Measurements from ENCODE around the gene CYB561.

The CYB561 gene

GRCh38 chr17:63488851-63489250, 42.7 kb upstream of the CYB561 start:
- no peak overlapping the region for H3K4me3 ChIP-seq (ENCODE audit: low read depth, low read length)
- no peaks in the 10 kb centered on the region for H3K4me1 ChIP-seq (ENCODE audit: control insufficient read depth, insufficient read depth, low read length)
- no peak overlapping the region for H3K9ac ChIP-seq (ENCODE audit: low read length)
- no peak overlapping the region for H3K27ac ChIP-seq (ENCODE audit: low read depth, low read length)
- no peaks in the 10 kb centered on the region for H3K9me3 ChIP-seq (ENCODE audit: control insufficient read depth, insufficient read depth, low read depth, low read length)
- no peaks in the 10 kb centered on the region for H3K36me3 ChIP-seq (ENCODE audit: control insufficient read depth, insufficient read depth, low read length)
- no peaks in the 10 kb centered on the region; the same call in 1 of the 2 replicates for H3K27me3 ChIP-seq (ENCODE audit: control insufficient read depth, insufficient read depth, low read length)

- Histone ChIP-seq H3K4me1 (ENCODE audit: control insufficient read depth, insufficient read depth, low read length) (no peaks in the 10 kb centered on the region; the same call in 1 of the 2 replicates), H3K27me3 (ENCODE audit: control insufficient read depth, insufficient read depth, low read length) (no peaks in the 10 kb centered on the region; the same call in 1 of the 2 replicates)
Observed at GRCh38 chr17:63487014-63487339, 40.9 kb upstream of the CYB561 start.

DNA sequence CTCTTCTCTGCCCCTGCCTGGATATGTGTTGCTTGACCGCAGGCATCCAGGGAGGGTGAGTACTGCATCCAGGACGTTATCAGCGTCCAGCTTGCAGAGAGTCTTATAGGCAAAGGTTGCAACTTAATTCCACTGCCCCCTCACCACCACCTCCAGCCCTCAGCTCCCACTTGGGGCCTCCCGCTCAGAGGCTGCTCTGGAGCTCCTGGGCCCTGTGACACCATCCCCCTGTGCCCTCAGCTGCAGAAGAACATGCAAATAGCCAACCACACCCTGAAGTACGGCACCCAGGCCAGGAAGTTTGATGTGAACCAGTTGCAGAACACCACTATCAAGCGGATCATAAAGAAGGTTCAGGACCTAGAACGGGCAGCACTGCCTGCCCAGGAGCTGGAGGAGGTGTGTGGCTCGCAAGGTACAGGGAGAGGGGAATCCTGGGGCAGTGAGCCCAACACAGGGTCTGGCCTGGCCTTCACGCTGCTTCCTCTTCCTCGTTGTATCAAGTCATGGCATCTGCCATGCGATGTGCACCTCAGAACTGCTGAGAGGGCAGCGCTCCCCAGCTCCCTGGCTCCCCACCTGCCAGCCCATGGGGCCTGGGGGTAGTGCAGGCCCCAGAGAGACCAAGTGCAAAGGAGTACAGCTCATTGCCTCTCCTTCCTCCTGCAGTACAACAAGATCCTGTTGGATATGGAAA, 40.4 kb upstream of the CYB561 start:
- Histone ChIP-seq H3K27ac (ENCODE audit: low read depth, low read length) (no peak overlapping the region), H3K9me3 (ENCODE audit: control insufficient read depth, insufficient read depth, low read depth, low read length) (no peaks in the 10 kb centered on the region), H3K4me1 (ENCODE audit: control insufficient read depth, insufficient read depth, low read length) (no peaks in the 10 kb centered on the region; the same call in 1 of the 2 replicates), H3K36me3 (ENCODE audit: control insufficient read depth, insufficient read depth, low read length) (no peaks in the 10 kb centered on the region), H3K4me3 (ENCODE audit: low read depth, low read length) (no peak overlapping the region), H3K27me3 (ENCODE audit: control insufficient read depth, insufficient read depth, low read length) (no peaks in the 10 kb centered on the region; the same call in 1 of the 2 replicates), H3K9ac (ENCODE audit: low read length) (no peak overlapping the region)

More at GRCh38 chr17:63487014-63487339, 40.9 kb upstream of the CYB561 start:
- no peak overlapping the region for H3K9ac ChIP-seq (ENCODE audit: low read length)
- no peak overlapping the region for H3K27ac ChIP-seq (ENCODE audit: low read depth, low read length)
- H3K9me3 ChIP-seq (ENCODE audit: control insufficient read depth, insufficient read depth, low read depth, low read length): no peaks in the 10 kb centered on the region
- no peak overlapping the region for H3K4me3 ChIP-seq (ENCODE audit: low read depth, low read length)
- no peaks in the 10 kb centered on the region for H3K36me3 ChIP-seq (ENCODE audit: control insufficient read depth, insufficient read depth, low read length)

DNA sequence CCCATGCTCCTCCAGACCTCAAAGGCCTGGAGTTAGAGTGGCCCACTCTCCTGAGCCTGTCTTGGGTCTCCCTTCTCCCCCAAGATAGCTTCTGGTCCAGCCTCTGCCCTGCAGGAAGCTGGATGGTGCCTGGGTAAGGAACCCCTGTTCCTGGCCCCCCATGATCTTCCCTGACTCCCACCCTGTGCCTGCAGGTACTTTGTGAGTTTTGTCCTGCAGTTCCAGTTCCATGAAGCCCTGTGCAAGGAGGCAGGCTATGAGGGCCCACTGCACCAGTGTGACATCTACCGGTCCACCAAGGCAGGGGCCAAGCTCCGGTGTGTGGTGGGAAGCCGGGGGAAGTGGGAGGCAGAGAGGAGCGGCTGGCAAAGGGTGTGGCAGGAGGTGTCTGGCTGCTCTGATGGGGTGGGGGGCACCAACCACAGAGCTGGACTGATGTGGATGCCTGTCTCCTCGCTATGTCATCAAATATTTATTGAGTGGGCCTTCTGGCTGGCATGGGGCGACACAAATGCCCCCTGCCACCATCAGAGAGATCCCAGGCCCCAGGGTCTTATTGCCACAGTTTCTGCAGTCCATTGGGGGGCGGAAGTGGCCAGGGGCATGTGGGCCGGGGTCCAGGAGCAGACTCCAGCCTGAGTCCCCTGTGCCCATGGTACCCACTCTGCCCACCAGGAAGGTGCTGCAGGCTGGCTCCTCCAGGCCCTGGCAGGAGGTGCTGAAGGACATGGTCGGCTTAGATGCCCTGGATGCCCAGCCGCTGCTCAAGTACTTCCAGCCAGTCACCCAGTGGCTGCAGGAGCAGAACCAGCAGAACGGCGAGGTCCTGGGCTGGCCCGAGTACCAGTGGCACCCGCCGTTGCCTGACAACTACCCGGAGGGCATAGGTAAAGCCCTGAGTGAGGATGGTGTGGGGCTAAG, 37.8 kb upstream of the CYB561 start:
- Histone ChIP-seq H3K27me3 (ENCODE audit: control insufficient read depth, insufficient read depth, low read length) (no peaks in the 10 kb centered on the region), H3K4me1 (ENCODE audit: control insufficient read depth, insufficient read depth, low read length) (no peaks in the 10 kb centered on the region; the same call in 1 of the 2 replicates), H3K9ac (ENCODE audit: low read length) (no peak overlapping the region), H3K27ac (ENCODE audit: low read depth, low read length) (no peak overlapping the region), H3K4me3 (ENCODE audit: low read depth, low read length) (no peak overlapping the region), H3K9me3 (ENCODE audit: control insufficient read depth, insufficient read depth, low read depth, low read length) (no peaks in the 10 kb centered on the region), H3K36me3 (ENCODE audit: control insufficient read depth, insufficient read depth, low read length) (no peaks in the 10 kb centered on the region)

GRCh38 chr17:63483038-63483437, 36.9 kb upstream of the CYB561 start:
- H3K9me3 ChIP-seq (ENCODE audit: control insufficient read depth, insufficient read depth, low read depth, low read length): no peaks in the 10 kb centered on the region
- no peak overlapping the region for H3K27ac ChIP-seq (ENCODE audit: low read depth, low read length)
- H3K4me1 ChIP-seq (ENCODE audit: control insufficient read depth, insufficient read depth, low read length): peaks cover 5% of the 10 kb centered on the region
- no peaks in the 10 kb centered on the region for H3K36me3 ChIP-seq (ENCODE audit: control insufficient read depth, insufficient read depth, low read length)
- no peak overlapping the region for H3K4me3 ChIP-seq (ENCODE audit: low read depth, low read length)
- H3K9ac ChIP-seq (ENCODE audit: low read length): no peak overlapping the region
- H3K27me3 ChIP-seq (ENCODE audit: control insufficient read depth, insufficient read depth, low read length): peaks cover 8% of the 10 kb centered on the region

GRCh38 chr17:63482509-63482908, 36.4 kb upstream of the CYB561 start:
- H3K4me1 ChIP-seq (ENCODE audit: control insufficient read depth, insufficient read depth, low read length): peaks cover 10% of the 10 kb centered on the region
- no peak overlapping the region for H3K27ac ChIP-seq (ENCODE audit: low read depth, low read length)
- peaks cover 13% of the 10 kb centered on the region for H3K27me3 ChIP-seq (ENCODE audit: control insufficient read depth, insufficient read depth, low read length)

GRCh38 chr17:63481488-63481870, 35.4 kb upstream of the CYB561 start:
- peaks cover 12% of the 10 kb centered on the region for H3K4me1 ChIP-seq (ENCODE audit: control insufficient read depth, insufficient read depth, low read length)
- H3K27me3 ChIP-seq (ENCODE audit: control insufficient read depth, insufficient read depth, low read length): peaks cover 16% of the 10 kb centered on the region
- no peaks in the 10 kb centered on the region for H3K36me3 ChIP-seq (ENCODE audit: control insufficient read depth, insufficient read depth, low read length)
- H3K9me3 ChIP-seq (ENCODE audit: control insufficient read depth, insufficient read depth, low read depth, low read length): no peaks in the 10 kb centered on the region
- H3K9ac ChIP-seq (ENCODE audit: low read length): no peak overlapping the region
- no peak overlapping the region for H3K27ac ChIP-seq (ENCODE audit: low read depth, low read length)
- no peak overlapping the region for H3K4me3 ChIP-seq (ENCODE audit: low read depth, low read length)

More at GRCh38 chr17:63482509-63482908, 36.4 kb upstream of the CYB561 start:
- Histone ChIP-seq H3K36me3 (ENCODE audit: control insufficient read depth, insufficient read depth, low read length) (no peaks in the 10 kb centered on the region), H3K9me3 (ENCODE audit: control insufficient read depth, insufficient read depth, low read depth, low read length) (no peaks in the 10 kb centered on the region), H3K4me3 (ENCODE audit: low read depth, low read length) (no peak overlapping the region), H3K9ac (ENCODE audit: low read length) (no peak overlapping the region)

DNA sequence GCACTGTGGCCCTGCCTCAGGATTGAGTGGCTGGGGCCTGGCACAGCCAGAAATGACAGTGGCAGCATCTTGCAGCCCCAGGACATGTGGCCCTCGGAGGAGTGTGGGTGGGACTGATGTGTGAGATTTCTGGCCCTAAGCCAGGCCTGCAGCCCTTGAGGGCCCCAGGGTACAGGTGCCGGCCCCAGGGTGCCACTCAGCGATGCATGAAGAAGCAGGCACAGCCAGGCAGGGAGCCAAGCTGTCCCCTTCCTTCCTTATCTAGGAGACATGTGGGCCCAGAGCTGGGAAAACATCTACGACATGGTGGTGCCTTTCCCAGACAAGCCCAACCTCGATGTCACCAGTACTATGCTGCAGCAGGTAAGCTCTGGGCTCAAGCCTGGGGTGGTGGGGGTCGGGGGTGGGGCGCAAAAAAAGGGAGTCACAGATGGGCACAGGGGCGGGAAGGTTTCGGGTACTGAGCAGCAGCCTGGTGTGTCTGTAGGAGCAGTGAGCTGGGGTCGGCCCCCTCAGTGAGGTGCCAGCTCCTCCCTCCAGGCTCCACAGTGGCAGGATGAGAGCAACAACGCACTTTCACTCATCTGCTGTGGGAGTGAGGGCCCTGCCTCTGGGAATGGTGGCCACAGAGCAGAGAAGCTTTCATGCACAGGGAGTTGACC, 34.9 kb upstream of the CYB561 start:
- H3K27me3 ChIP-seq (ENCODE audit: control insufficient read depth, insufficient read depth, low read length): peaks cover 19% of the 10 kb centered on the region
- no peak overlapping the region for H3K27ac ChIP-seq (ENCODE audit: low read depth, low read length)
- no peak overlapping the region for H3K9ac ChIP-seq (ENCODE audit: low read length)
- H3K9me3 ChIP-seq (ENCODE audit: control insufficient read depth, insufficient read depth, low read depth, low read length): no peaks in the 10 kb centered on the region
- peaks cover 15% of the 10 kb centered on the region for H3K4me1 ChIP-seq (ENCODE audit: control insufficient read depth, insufficient read depth, low read length)
- no peak overlapping the region for H3K4me3 ChIP-seq (ENCODE audit: low read depth, low read length)
- H3K36me3 ChIP-seq (ENCODE audit: control insufficient read depth, insufficient read depth, low read length): no peaks in the 10 kb centered on the region

DNA sequence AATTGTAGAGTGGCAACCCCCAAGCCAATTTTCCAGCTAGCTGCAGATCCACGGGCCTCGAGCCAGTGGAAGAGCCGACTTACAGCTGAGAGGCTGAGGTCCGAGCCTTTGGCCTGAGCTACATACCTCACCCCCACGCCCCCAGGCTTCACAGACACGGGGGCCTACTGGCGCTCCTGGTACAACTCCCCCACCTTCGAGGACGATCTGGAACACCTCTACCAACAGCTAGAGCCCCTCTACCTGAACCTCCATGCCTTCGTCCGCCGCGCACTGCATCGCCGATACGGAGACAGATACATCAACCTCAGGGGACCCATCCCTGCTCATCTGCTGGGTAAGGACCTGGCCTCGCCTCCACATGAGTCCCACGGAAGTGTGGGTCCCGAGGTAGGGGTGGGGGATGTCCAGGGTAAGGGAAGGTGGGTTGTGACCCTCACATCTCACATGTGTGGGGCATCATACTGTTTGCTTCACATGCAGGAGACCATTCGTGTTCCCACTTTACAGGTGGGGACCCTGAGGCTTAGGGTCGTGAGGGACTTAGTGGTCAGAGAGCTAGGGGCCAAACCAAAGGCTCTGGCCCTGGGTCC, 34.2 kb upstream of the CYB561 start:
- Histone ChIP-seq H3K4me1 (ENCODE audit: control insufficient read depth, insufficient read depth, low read length) (peaks cover 21% of the 10 kb centered on the region), H3K9me3 (ENCODE audit: control insufficient read depth, insufficient read depth, low read depth, low read length) (no peaks in the 10 kb centered on the region), H3K36me3 (ENCODE audit: control insufficient read depth, insufficient read depth, low read length) (no peaks in the 10 kb centered on the region), H3K27ac (ENCODE audit: low read depth, low read length) (no peak overlapping the region), H3K9ac (ENCODE audit: low read length) (no peak overlapping the region), H3K27me3 (ENCODE audit: control insufficient read depth, insufficient read depth, low read length) (peaks cover 26% of the 10 kb centered on the region), H3K4me3 (ENCODE audit: low read depth, low read length) (no peak overlapping the region)

DNA sequence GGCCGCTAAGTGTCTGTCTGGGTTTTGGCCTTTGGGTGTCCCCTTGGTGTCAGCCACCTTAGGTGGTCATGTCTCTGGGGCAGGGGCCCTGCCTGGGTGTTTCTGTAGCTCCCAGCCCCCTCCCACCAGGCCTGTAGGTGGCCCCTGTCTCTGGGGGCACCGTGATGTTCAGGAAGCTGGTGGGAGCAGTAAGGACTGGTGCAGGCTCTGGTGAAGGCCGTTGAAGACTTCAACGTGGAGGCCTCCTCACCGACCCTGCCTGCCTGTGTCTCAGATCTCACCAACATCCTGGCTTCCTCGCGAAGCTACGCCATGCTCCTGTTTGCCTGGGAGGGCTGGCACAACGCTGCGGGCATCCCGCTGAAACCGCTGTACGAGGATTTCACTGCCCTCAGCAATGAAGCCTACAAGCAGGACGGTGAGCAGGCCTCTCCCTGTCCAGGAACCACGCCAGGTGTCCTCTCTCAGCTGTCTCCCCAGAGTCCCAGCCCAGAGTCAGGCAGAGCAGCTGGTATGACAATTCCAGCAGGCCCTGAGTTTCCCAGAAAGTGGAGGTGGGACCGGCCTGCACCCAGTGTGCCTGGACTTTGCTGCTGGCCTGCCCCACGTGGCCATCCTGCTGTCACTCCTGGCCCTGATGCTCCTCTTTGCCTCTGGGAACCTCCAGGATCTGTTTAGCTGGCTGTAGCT, 33.5 kb upstream of the CYB561 start:
- H3K9ac ChIP-seq (ENCODE audit: low read length): no peak overlapping the region
- no peaks in the 10 kb centered on the region for H3K9me3 ChIP-seq (ENCODE audit: control insufficient read depth, insufficient read depth, low read depth, low read length)
- H3K36me3 ChIP-seq (ENCODE audit: control insufficient read depth, insufficient read depth, low read length): no peaks in the 10 kb centered on the region
- H3K4me3 ChIP-seq (ENCODE audit: low read depth, low read length): no peak overlapping the region
- H3K4me1 ChIP-seq (ENCODE audit: control insufficient read depth, insufficient read depth, low read length): peaks cover 27% of the 10 kb centered on the region
- no peak overlapping the region for H3K27ac ChIP-seq (ENCODE audit: low read depth, low read length)
- peaks cover 27% of the 10 kb centered on the region for H3K27me3 ChIP-seq (ENCODE audit: control insufficient read depth, insufficient read depth, low read length)

Data from HUES6 (cell line).